Spleen (tissue), 11 donors: ENCODE data around the gene DCBLD2. TPM values are rescaled to one million over a fixed set of nuclear protein-coding genes. Genes with fewer than 3 reads are reported as not detected.

ENCODE experiments used
- DNase-seq: peaks from one replicate; pipeline ENCODE4 v3.0.0-alpha.2; 2020
- H3K27ac ChIP-seq, 8 donors: fragments of 200-600 bp; sonication (generic) in 7 of 8; 1 replicate in 4 of 8; 2 replicates in 4 of 8; pipeline versions ENCODE4 v1.5.0 to v1.8.0; 2016 to 2021; ENCODE audit warnings: inconsistent platforms in 4 of 8, mild to moderate bottlenecking in 4 of 8, moderate library complexity in 1 of 8
- H3K27me3 ChIP-seq, 7 donors: fragments of 200-600 bp; sonication (generic) in 6 of 7; replicated peaks in 1 of 7; 1 replicate in 4 of 7; 2 replicates in 3 of 7; pipeline versions ENCODE4 v1.5.0 to v1.8.0; 2016 to 2021; ENCODE audit warnings: inconsistent platforms in 3 of 7, mild to moderate bottlenecking in 1 of 7
- H3K36me3 ChIP-seq, 6 donors: fragments of 200-600 bp; sonication (generic) in 5 of 6; 1 replicate in 4 of 6; 2 replicates in 2 of 6; pipeline versions ENCODE4 v1.5.0 to v1.8.0; 2016 to 2021; ENCODE audit warnings: inconsistent platforms in 2 of 6
- H3K4me1 ChIP-seq, 6 donors: fragments of 200-600 bp; sonication (generic) in 5 of 6; 1 replicate in 3 of 6; 2 replicates in 3 of 6; pipeline versions ENCODE4 v1.5.0 to v1.8.0; 2016 to 2021; ENCODE audit warnings: inconsistent platforms in 3 of 6
- H3K4me3 ChIP-seq, 8 donors: fragments of 200-600 bp; sonication (generic) in 7 of 8; 1 replicate in 4 of 8; 2 replicates in 4 of 8; pipeline versions ENCODE4 v1.5.0 to v1.8.0; 2016 to 2021; ENCODE audit warnings: inconsistent platforms in 4 of 8, mild to moderate bottlenecking in 4 of 8, moderate library complexity in 2 of 8
- H3K9me3 ChIP-seq, 8 donors: fragments of 200-600 bp; sonication (generic) in 7 of 8; 1 replicate in 4 of 8; 2 replicates in 4 of 8; pipeline versions ENCODE4 v1.5.0 to v1.8.0; 2016 to 2021; ENCODE audit warnings: inconsistent platforms in 4 of 8
- CTCF ChIP-seq, 11 experiments: fragments of 200-600 bp in 7 of 11; fragments of 450-650 bp in 4 of 11; sonication (generic) in 4 of 11; IDR thresholded peaks in 8 of 11; conservative IDR thresholded peaks in 3 of 11; 1 replicate in 7 of 11; 2 replicates in 4 of 11; pipeline versions ENCODE4 v1.4.0 to v1.8.0; 2016 to 2021; ENCODE audit warnings: antibody characterized with exemption in 11 of 11, inconsistent platforms in 4 of 11, mild to moderate bottlenecking in 1 of 11
- POLR2A ChIP-seq, 3 donors: fragments of 450-650 bp; IDR thresholded peaks; one replicate each; pipeline ENCODE4 v1.5.1; 2017; ENCODE audit warnings: antibody characterized with exemption in 3 of 3, mild to moderate bottlenecking in 1 of 3
- POLR2AphosphoS5 ChIP-seq, 3 donors: sonication (generic); formaldehyde crosslinking; IDR thresholded peaks; one replicate each; pipeline ENCODE4 v1.5.1; 2017; ENCODE audit warnings: antibody characterized with exemption in 3 of 3
- WGBS, 5 donors: extraction: QIAGEN DNeasy Blood & Tissue Kit in 3 of 5; methylation state at CpG; one replicate each; pipeline versions ENCODE4 v1.1.5 to v1.1.7; 2013 to 2018; 5-methylcytosine and 5-hydroxymethylcytosine counted together
- intact Hi-C: fragments of 100-400 bp; cut with DNase I; formaldehyde crosslinking; loops from one replicate; pipeline ENCODE4 v1.15.0; 2023; ENCODE audit warnings: low total_unique reads
- polyA plus RNA-seq, 3 donors: library from polyadenylated mRNA; stranded (reverse); fragments of 200-250 nt; gene quantifications; one replicate each; pipeline ENCODE4 v1.2.1, GENCODE V29; 2013
- total RNA-seq, 7 donors: library from RNA; depleted of rRNA in 3 of 7; stranded (reverse); fragments of >200 nt in 3 of 7; fragmentation: NEBNext Ultra II Directional in 4 of 7; extraction: Animal tissue kit (Norgen Biotek cat#: 25700) in 4 of 7; gene quantifications; one replicate each; pipeline versions ENCODE4 v1.1.0 to v1.2.1, GENCODE V29; 2016 to 2021
- donor health status: healthy with polysubstance abuse.
- donor health status: DM: no; HTN: no; CAD: no; lungs with moderate emphysema.
- donor health status: DM: no; HTN: no; CAD: no.
- donor health status: Bipolar disorder and iron deficiency.
- donor health status: healthy.
- donor health status: DM: no; HTN: no; CAD: no.
- donor health status: DM: yes; HTN: yes; CAD: no.

The DCBLD2 gene
- total and polyA plus RNA-seq, 10 donors, result 0.91 to 10.4 (median 4.3) TPM

GRCh38 chr3:98787181-98787580, 114.3 kb downstream of the DCBLD2 start:
- peaks cover 0 to 33% (median 0%) of the 10 kb centered on the region in 6 donors for H3K36me3 ChIP-seq
- intact Hi-C loops, result no loop called here
- H3K27ac ChIP-seq, result peak overlapping the region in 1 of 8 donors; percentile 7
- no peak for TF ChIP-seq POLR2A (IDR thresholded peaks at IDR 0.05)
- H3K27me3 ChIP-seq, result no peaks in the 10 kb centered on the region
- no peak for DNase-seq
- H3K4me3 ChIP-seq, result no peak overlapping the region
- no peaks in the 10 kb centered on the region for H3K9me3 ChIP-seq
- H3K4me1 ChIP-seq, result peaks cover 0 to 2% (median 0%) of the 10 kb centered on the region in 6 donors
- WGBS, 5 donors, result 51 to 87% (median 77%) methylated on average over 2 of the region's 2 CpGs

GRCh38 chr3:98786364-98787006, 115.0 kb downstream of the DCBLD2 start:
- intact Hi-C loops, result no loop called here
- peaks cover 0 to 40% (median 0%) of the 10 kb centered on the region in 6 donors for H3K36me3 ChIP-seq
- peaks cover 0 to 2% (median 0%) of the 10 kb centered on the region in 6 donors for H3K4me1 ChIP-seq
- TF ChIP-seq POLR2A (IDR thresholded peaks at IDR 0.05) (no peak), POLR2AphosphoS5 (IDR thresholded peaks at IDR 0.05) (no peak), CTCF (IDR thresholded peaks at IDR 0.05 in 8 of 11, conservative IDR thresholded peaks at IDR 0.05 in 3 of 11) (no peak)
- 49 to 81% (median 62%) methylated on average over 4 of the region's 4 CpGs for WGBS, 5 donors
- H3K27ac ChIP-seq, result peak overlapping the region in 1 of 8 donors; percentile 7
- H3K9me3 ChIP-seq, result no peaks in the 10 kb centered on the region
- no peak for DNase-seq
- no peaks in the 10 kb centered on the region for H3K27me3 ChIP-seq
- H3K4me3 ChIP-seq, result no peak overlapping the region

- intact Hi-C loops, result no loop called here
- no peak for DNase-seq
- TF ChIP-seq POLR2A (IDR thresholded peaks at IDR 0.05), result no peak
- TF ChIP-seq POLR2AphosphoS5 (IDR thresholded peaks at IDR 0.05), result no peak
- Histone ChIP-seq H3K27ac (no peak overlapping the region), H3K36me3 (peaks cover 0 to 44% (median 0%) of the 10 kb centered on the region in 6 donors), H3K4me1 (peaks cover 0 to 2% (median 0%) of the 10 kb centered on the region in 6 donors), H3K4me3 (no peak overlapping the region), H3K27me3 (no peaks in the 10 kb centered on the region), H3K9me3 (no peaks in the 10 kb centered on the region)
- 36 to 81% (median 56%) methylated on average over 3 of the region's 3 CpGs for WGBS, 5 donors
These were observed 116.6 kb downstream of the DCBLD2 start for GRCh38 chr3:98784666-98785600.

GRCh38 chr3:98784042-98784441, 117.5 kb downstream of the DCBLD2 start:
- no peak overlapping the region for H3K27ac ChIP-seq
- H3K36me3 ChIP-seq, result peaks cover 0 to 44% (median 0%) of the 10 kb centered on the region in 6 donors
- peaks cover 0 to 8% (median 3%) of the 10 kb centered on the region in 6 donors for H3K4me1 ChIP-seq
- no peak for TF ChIP-seq POLR2A (IDR thresholded peaks at IDR 0.05)
- TF ChIP-seq CTCF (IDR thresholded peaks at IDR 0.05 in 8 of 11, conservative IDR thresholded peaks at IDR 0.05 in 3 of 11), result no peak
- no peak for TF ChIP-seq POLR2AphosphoS5 (IDR thresholded peaks at IDR 0.05)
- H3K27me3 ChIP-seq, result no peaks in the 10 kb centered on the region
- WGBS, 5 donors, result 56 to 87% (median 76%) methylated on average over 5 of the region's 5 CpGs
- no peak for DNase-seq
- H3K4me3 ChIP-seq, result no peak overlapping the region
- no peaks in the 10 kb centered on the region for H3K9me3 ChIP-seq
- intact Hi-C loops, result no loop called here
